Stimulated activated CD4-positive, alpha-beta T cell treated with anti-CD3 and anti-CD28 coated beads, Interleukin-2, amount 100 ng/mL, for 24 hours (primary cell): Measurements from ENCODE around the gene TUBB1.

Experiments
- DNase-seq, 2 donors: peaks; one replicate each; pipeline ENCODE4 v3.0.0-alpha.2; 2020

The TUBB1 gene

DNA sequence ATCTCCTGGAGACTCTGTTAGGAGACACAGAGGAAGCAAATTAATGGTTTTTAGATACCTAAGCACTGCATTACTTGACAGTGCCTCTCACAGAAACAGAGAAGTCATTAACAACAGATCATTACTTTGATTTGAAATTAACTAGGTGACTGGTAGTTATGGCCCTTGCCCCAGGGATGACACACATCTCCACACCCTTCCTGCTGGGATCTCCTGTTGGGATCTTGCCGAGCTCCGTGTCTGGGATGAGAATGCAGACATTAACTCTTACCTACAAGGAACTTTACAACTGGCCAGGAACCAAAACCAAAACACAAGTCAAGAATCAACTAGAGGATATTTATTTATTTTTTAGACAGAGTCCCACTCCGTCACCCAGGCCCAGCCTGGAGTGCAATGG lies 25.6 kb downstream of the TUBB1 start:
- no peak for DNase-seq

DNA sequence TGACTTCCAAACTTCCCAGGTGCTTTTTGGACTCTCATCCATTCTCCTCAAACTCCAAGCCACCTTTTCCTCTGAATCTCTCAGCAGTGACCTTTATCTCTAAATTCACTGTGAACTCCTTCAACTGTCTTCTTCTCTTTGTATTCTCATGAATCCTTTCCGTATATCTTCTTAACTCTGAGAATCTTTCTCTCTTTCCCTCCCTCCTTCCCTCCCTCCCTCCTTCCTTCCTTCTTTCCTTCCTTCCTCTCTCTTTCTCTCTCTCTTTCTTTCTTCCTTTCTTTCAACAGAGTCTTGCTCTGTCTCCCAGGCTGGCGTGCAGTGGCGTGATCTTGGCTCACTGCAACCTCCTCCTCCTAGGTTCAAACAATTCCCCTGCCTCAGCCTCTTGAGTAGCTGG lies 27.6 kb downstream of the TUBB1 start:
- DNase-seq = no peak

DNA sequence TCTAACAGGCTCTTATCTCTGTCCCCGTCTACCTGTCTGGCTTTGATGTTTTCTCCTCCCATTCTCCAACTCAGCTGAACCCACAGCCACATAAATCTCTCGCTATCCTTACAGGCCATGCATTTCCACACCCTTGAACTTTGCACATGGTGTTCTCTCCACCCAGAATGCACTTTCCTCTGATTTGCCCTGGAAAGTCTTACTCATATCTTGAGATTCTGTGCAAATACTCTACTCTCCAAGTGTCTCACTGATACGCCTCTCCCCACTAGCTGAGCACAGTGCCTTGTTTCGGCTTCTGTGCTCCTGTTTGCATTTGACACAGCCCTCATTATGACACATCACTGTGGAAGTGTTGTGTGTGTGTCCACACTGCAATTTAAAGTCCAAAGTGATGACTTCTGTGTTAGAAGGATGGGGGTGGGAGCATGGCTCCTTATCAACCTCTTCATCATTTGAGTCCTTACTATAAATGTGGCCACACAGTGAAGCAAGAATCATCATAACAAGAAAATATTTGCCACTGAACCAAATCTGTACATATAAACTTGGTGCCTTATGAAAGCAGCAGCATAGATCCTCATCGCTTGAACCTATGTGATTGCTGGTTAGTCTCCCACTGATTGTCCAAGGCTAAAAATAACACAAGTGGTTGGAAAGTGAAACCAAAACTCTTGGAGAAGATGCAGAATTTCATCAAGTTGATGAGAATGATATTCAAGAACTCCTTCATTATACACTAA lies 28.9 kb downstream of the TUBB1 start:
- DNase-seq = no peak

DNA sequence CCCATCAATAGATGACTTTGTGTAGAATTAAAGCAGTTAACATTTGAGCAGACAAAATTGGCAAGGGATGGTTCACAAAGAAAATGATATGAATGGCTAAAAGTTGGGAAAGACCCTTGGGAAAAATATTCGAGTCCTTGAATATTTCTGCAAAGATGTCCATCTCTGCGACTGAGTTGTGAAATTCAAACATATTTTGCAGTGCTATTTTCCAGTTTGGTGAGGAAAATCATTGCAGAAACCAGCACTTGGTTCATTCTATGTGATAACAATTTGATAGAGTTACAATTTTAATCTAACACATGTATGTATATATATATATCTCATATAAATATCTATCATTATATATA lies 29.4 kb downstream of the TUBB1 start:
- no peak for DNase-seq

DNA sequence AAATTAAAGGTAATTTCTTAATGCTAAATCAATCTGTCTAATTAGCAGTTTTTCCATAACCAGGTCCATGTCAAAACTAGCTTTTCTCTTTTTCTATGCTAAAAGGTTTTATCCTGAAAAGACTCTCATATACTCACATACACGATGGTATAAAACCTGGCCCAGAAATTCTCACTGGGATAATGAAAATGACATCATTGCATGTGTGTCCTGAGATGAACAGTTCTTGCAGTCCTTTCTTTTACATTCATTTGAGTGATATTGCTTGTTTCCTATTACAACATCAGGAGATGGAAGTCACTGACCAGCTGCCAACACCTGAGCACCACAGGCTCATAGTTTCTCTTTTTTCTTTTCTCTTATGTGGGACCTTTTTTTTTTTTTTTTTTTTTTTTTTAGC lies 31.2 kb downstream of the TUBB1 start:
- no peak for DNase-seq

DNA sequence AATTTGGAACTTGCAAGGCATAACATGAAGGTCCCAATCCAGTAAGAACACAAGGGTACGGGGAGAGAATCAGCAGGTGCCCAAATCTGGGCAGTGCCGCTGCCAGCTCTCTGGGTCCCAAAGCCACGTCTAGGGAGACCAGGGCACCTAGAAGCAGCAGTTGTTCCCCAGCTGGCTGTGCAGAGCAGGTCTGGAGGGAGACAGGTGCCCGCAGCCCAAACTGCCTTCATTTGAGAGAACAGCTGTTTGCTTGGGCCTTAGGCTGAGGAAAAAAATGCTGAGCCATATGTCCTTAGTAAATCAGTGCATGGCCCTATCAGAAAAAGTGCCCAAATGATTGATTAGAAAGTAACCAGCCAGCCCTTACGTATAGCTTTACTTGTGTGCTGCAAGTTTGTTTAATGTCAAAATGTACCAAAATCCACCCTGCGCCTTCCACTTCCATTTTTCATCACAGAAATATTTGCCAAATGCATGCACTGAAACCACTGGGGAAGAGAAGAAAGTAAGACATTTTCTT lies 32.5 kb downstream of the TUBB1 start:
- no peak for DNase-seq

DNA sequence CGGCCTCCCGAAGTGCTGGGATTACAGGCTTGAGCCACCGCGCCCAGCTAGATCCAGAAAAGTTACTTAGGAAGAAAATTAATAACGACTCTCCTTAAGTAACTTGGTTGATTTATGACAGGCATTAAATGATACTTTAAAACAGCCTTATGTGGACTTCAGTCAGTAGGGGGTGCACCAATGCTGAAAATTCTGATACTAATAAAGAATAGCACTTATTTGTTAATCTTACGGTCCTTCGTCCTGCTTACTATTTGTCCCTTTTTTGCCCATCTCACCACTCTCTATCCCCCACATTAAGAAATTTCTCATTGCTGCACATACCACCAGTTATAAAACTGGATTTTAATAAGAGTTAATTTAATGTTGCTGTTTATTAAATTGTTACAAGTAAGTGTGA lies 36.1 kb downstream of the TUBB1 start:
- no peak for DNase-seq

DNA sequence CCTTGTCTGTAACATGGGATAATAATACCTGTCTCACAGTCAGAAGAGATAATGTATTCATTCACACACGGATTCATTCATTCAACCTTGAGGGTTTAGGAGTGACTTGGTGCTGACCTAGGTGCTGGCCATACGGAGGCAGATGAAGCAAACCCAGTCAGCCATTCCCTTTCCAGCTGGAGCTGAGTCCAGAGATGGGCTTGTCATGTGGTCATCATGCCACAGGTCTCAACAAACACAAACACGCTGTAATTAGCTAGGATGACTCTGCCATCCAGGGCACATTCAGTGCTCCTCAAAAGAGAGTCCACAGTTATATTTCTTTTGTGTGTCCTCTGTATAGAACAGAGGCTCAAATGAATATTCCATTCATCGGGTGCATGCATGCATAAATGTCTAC lies 42.9 kb downstream of the TUBB1 start:
- DNase-seq = no peak

DNA sequence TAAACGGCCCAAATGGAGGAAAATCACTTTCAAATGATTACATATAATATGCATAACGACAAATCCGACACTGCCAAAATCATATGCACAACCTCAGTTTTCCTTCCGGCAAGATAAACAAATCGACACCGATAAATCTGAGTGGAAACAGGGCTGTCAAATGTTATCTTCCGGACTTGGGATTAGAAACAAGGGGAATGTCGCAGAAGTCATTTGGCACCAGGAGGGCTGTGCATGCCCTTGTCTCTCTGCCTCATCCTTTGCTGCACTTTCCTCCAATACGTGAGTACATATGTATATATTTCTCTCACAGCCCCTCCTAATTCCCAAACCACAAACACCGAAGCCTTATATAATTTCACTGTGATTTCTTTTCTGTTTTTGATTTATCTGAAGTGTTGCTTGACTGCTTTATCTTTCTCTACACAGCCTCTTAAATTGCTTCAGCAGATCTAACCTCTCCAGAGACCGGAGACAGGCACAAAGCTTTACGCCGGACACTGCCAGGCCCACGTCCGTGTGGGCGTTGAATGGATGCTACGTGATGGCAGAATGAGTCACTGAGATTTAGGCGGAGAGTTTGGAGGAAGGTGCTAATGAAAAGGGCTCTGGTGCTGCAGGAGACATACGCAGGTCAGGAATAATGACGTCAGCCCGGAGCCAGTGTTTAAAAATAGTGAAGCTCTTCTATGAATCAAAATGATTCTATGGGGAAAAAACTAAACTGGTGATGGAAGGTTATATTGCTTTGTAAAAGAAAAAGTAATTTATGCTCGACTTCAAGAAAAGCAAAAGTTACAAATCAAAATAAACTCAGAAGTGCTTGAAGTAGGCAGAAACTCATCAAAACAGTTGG lies 44.4 kb downstream of the TUBB1 start:
- DNase-seq = no peak

DNA sequence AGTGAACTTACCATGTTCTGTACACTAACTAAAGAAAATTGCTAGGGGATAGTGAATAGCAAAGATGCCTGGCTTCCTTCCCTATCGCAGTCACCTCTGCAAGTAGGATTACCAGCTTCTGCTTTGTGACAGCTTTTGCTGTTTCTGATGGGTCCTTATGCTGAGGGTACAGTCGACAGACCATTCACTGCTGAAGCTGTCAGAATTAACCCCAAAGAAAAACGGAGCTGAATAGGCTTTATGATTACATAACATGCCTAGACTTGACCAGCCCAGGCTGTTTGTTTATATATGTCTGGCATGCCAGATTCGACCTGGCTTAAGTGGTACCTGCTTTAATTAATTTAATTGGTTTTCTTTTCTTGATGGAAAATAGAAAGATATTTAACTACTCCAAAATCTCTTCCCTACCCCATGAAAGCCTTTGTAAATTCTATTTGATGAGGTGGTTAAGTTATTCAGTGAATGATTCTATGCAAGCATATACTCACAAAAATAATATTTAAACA lies 45.0 kb downstream of the TUBB1 start:
- DNase-seq = no peak

DNA sequence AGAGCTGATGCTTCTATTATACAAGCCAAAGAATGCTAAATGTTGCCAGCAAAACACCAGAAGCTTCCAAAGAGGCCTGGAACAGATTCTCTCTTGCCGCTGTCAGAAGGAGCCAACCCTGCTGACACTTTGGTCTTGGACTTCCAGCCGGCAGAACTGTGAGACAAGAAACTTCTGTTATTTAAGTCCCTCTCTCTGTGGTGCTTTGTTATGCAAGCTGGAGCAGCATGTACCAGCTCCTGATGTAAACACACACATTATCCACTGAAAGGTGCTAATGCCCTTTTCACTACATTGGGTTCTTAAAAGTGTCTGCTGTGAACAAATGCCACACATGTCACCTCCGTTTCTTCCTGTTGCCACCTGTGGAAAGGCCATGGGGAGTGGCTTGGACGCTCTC lies 49.3 kb downstream of the TUBB1 start:
- no peak for DNase-seq

DNA sequence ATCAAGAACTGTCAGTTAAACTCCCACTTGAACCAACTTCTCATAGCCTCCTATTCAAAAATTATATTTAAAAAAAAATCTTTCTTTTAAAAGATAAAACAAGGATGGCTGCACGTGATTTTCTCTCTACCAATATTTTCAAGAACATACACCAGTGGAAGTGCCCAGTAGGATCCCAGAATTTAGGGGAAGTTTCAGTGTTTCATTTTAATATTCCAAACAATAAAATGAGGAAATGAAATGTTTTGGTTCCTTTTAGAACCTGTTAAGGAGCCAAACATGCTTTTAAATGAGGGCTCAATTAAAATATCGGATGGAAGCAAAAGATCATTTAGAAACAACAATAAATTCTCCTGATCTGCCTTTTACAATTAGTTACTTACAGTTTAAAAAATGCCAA lies 49.8 kb downstream of the TUBB1 start:
- DNase-seq = no peak

DNA sequence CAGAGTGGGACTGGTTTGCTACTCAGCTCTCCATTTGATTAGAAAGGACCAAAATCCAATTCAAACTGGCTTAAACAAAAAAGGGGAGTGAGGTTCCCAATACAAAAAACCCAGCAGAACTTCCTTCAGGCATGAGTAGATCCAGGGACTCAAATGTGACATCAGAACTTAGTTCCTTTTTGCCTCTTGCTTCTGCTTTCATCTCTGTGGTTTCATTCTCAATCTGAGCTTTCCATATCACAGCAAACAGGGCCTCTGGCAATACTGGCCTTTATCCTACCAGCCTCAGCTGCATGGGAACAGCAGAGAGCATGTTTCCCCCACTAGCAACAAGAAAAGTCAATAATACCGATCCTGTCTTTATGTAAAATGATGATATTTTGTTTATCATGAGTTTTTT lies 52.0 kb downstream of the TUBB1 start:
- DNase-seq = no peak

DNA sequence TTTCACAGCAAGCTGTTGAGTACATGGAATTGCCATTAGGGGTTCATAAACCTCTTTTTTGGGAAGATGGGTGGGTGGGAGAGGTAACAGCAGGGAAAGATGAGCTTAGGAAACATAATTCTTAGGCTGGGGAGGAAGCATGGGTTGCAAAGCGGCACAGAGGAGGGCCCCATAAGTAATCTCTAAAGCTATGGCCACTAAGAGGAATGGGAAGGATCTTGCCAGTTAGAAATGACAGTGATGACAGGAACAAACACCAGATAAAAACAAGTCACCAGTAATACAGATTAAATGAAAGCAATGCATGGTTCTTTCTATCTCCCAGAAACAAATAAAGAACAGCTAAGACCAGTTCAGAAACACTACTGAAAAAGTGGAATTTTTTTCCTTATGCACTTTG lies 54.4 kb downstream of the TUBB1 start:
- DNase-seq = no peak

DNA sequence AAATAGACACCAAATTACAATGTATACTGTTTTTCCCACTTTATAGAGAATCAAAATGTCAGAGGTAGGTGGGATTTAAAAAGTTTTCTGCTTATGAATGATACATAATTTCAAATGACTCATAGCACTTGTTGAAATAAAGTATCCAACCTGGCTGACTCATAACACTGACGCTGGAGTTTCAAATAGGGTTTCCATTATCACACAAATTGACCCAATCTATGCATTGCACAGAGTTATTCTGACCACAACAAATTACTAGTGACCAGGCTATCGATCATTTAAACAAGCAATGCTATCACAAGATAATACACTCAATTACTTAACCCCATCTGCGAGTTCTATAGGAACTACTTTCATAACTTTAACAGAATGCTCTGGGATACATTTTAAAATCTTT lies 55.2 kb downstream of the TUBB1 start:
- DNase-seq = no peak

DNA sequence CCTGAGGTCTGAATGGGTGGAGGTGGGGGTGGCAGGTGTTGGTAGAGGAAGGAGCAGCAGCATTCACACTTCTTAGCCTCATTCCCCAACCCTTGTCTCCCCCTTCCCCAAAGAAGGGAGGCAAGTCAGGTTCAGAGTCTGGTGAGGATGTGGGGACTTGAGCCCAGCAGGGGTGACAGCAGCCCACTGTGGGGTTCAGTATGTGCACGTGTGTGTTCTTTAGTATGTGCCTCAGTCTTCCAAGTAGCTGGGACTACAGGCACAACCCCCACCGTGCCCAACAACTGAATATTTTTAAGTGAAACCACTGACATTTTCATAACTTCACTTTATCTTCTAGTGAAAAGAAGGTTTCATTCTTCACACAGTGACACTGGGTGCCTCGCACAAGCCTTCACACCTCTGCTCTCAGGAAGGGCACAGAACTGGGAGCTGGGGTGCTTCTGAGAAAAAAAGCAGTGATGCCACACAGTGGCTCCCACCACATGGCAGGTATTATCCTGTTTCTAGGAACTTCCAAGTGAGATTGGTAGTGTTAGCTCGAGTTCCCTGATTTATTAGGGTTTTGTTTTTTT lies 56.8 kb downstream of the TUBB1 start:
- peak in 1 of 2 donors; percentile 30 for DNase-seq
